GM06990 (cell line): Measurements from ENCODE around the gene CRB2.
"Not testable (repeated sequence)": the region's sequence is repeated elsewhere in the genome, so short reads cannot be mapped to it uniquely, and the experiment has no call there.

Source experiments
- DNase-seq: peaks from one replicate; pipeline ENCODE4 v3.0.0-alpha.2; 2011; ENCODE audit not compliant: insufficient read length; ENCODE audit errors: extremely low read depth
- H3K27me3 ChIP-seq: replicated peaks from 2 replicates; pipeline ENCODE4 v1.6.0; 2011; ENCODE audit warnings: low read length; ENCODE audit not compliant: control insufficient read depth, insufficient read depth
- H3K36me3 ChIP-seq: 2 replicates; pipeline ENCODE4 v1.5.1; 2011; ENCODE audit warnings: low read length; ENCODE audit not compliant: control insufficient read depth, insufficient read depth
- H3K4me3 ChIP-seq: replicated peaks from 2 replicates; pipeline ENCODE4 v1.5.1; 2011; ENCODE audit warnings: low read depth, mild to moderate bottlenecking, control low read depth, low read length
- TF ChIP-seq, protein P1 (sequence below): IDR thresholded peaks from 2 replicates; pipeline ENCODE4 v1.5.1; 2011; ENCODE audit warnings: low read length, control low read depth, mild to moderate bottlenecking, inconsistent platforms; ENCODE audit not compliant: insufficient read depth, poor library complexity, severe bottlenecking

The CRB2 gene

DNA sequence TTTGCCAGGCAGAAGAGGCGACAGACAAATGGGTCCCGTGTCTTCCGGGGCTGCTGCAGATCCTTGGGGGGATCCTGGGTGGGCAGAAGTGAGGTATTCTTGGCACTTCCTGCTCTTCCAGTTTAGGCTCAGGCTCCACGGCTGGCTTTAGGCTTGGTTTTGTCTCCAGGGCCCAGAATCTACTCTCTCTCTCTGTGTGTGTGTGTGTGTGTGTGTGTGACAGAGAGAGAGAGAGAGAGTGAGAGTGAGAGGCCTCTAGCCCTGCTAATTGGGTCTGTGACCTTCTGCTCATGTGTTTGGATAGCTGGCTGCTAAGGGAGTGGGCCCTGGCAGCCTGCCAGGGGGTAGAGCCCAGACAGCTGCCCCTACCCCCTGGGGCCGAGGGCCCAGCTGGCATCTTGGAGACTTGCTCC lies 39.3 kb downstream of the CRB2 start:
- no peaks in the 10 kb centered on the region for H3K27me3 ChIP-seq
- H3K4me3 ChIP-seq: no peak overlapping the region
- H3K36me3 ChIP-seq: no peaks in the 10 kb centered on the region; the same call in none of the 2 replicates
- DNase-seq: no peak
- TF ChIP-seq, protein P1, sequence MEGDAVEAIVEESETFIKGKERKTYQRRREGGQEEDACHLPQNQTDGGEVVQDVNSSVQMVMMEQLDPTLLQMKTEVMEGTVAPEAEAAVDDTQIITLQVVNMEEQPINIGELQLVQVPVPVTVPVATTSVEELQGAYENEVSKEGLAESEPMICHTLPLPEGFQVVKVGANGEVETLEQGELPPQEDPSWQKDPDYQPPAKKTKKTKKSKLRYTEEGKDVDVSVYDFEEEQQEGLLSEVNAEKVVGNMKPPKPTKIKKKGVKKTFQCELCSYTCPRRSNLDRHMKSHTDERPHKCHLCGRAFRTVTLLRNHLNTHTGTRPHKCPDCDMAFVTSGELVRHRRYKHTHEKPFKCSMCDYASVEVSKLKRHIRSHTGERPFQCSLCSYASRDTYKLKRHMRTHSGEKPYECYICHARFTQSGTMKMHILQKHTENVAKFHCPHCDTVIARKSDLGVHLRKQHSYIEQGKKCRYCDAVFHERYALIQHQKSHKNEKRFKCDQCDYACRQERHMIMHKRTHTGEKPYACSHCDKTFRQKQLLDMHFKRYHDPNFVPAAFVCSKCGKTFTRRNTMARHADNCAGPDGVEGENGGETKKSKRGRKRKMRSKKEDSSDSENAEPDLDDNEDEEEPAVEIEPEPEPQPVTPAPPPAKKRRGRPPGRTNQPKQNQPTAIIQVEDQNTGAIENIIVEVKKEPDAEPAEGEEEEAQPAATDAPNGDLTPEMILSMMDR: no peak

DNA sequence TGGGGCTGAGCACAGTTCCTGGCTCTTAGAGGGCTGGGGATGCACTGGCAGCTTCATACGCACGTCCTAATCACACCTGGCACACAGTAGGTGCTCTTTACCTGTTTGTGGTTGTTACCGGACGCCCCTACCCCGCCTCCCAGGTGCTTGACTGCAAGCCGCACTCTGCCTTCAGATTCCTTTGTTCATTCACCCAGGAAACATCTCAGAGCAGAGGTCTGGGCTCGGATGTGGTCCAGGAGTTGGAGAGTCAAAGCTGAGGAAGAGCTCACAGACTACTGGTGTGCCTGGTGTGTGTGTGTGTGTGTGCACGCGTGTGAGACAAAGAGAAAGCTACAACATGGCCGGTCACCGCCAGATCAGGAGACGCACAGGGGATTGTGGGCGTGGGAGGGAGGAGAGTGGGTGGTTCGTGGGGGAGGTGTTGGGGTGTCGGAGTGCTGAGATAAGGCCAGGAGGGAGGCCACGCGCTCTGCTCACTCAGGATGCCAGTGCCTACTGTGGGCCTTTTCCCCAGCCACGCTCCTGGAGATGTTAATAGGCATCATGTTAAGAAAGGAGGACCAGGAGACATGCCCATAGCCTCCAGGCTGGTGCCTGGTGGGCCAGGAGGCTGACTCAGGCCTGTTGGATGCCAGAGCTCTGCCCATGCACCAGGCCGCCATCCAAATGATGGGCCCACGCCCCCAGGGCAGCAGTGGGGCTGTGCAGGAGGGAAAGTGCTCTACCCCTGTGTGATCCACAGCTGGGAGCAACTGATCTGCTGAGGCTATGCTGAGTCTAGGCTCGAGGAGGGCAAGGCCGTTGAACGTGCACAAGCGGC lies 39.9 kb downstream of the CRB2 start:
- Histone ChIP-seq H3K4me3 (no peak overlapping the region), H3K36me3 (no peaks in the 10 kb centered on the region; the same call in none of the 2 replicates), H3K27me3 (no peaks in the 10 kb centered on the region)
- DNase-seq: no peak
- TF ChIP-seq, protein P1: no peak

DNA sequence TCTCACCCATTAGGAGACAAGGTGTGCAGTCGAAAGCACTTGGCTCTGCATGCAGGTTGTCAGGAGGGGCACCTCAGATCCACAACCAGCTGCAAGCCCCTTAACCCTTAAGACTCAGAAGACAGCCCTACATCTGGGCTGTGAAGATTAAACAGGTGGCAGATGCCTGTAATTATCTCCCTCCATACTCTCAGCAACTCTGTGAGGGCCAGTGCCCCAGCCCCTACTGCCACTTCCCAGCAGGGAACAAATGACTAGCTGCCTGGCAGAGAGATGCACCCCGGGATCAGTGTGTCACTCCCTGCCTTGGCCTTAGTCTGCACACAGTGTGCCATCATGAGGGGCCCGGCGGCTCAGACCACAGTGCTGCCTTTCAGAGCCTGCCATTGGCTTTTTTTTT lies 42.0 kb downstream of the CRB2 start:
- Histone ChIP-seq H3K27me3 (no peaks in the 10 kb centered on the region), H3K4me3 (no peak overlapping the region), H3K36me3 (peaks cover 4% of the 10 kb centered on the region)
- no peak for DNase-seq
- TF ChIP-seq, protein P1: no peak

DNA sequence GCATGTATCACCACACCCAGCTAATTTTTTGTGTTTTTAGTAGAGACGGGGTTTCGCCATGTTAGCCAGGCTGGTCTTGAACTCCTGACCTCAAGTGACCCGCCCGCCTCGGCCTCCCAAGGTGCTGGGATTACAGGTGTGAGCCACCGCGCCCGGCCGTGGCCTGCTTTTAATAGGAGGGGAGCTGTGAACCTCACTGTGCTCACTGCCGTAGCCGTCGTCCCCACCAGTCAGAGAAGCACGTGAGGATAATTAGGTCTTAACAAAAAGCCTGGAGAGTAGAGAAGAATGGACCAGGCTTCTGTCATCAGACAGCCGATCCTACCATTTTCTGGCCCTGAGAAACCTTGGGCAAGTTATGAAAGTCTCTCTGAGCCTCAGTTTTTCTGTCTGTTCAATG lies 42.9 kb downstream of the CRB2 start:
- H3K4me3 ChIP-seq, H3K27me3 ChIP-seq, DNase-seq, H3K36me3 ChIP-seq: not testable (repeated sequence)

DNA sequence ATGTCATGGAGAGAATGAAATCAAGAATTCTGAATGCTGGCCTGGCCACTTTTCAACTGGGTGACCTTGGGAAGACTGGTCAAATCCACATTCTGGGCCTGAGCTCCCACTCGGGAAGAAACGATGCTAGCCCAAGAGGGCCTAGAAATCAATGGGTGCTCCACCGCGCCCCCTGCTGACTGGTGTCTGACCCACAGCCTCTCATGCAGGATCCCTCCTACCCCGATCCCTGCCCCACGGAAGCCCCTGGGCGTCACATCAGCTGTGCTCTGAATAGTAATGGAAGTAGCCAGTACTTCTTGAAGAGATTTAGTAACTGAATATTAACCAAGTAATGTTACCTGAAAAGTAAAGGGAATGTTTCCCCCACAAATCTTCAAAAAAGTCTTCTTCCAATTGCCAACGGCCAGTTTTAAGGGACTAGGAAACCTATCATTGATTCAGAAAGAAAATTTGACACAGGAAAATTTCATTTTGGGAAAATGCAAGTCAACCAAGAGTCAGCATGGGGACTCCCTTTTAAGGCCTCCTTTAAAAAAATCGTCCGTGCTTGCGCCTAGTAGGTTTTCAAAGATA lies 43.9 kb downstream of the CRB2 start:
- TF ChIP-seq, protein P1: peak; percentile 67
- Histone ChIP-seq H3K27me3 (no peaks in the 10 kb centered on the region), H3K4me3 (no peak overlapping the region), H3K36me3 (peaks cover 7% of the 10 kb centered on the region)
- DNase-seq: no peak

DNA sequence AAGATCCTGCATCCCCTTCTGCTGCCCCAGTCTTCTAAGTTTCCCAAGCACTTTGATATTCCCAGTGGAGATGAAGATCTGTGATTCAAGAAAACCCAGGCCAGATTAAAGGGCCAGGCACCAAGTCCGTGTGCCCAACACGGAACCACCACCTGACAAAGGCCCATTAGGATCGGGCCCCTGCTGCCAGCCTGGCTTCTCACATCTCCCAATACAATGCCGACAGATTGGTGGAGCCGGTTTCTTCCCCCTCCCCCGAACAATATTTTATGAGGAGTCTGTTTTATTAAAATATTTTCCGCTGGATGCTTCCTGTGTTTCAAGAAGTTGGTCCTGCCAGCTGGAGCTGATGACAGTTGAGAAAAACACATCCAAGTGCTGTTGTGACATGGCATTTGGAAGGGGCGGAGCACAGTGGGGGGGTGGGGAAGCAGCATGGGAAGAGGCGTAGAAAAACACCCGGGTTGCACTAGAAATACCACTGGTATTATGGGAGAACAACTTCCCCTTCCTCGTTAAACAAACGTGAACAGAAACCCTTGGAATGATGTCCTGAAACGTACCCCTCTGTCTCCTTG lies 45.0 kb downstream of the CRB2 start:
- H3K4me3 ChIP-seq: no peak overlapping the region
- TF ChIP-seq, protein P1: no peak
- DNase-seq: no peak
- peaks cover 7% of the 10 kb centered on the region for H3K36me3 ChIP-seq
- H3K27me3 ChIP-seq: no peaks in the 10 kb centered on the region
